ENCODE measurements around the gene NRDC. TPM values are rescaled to one million over a fixed set of nuclear protein-coding genes. Genes with fewer than 3 reads are reported as not detected.
A peak's percentile ranks its signal among the peaks of the same experiment; 100 is the strongest.

The NRDC gene
- total and polyA plus RNA-seq, 9 of the 15 experiments (the other 6 are each of a cell fraction or from before 2014, with no cell fraction given) = 102 to 371 (median 201) TPM

GRCh38 chr1:51768971-51769588 lies 109.4 kb downstream of the NRDC start (continued):
- TF ChIP-seq, protein P1, sequence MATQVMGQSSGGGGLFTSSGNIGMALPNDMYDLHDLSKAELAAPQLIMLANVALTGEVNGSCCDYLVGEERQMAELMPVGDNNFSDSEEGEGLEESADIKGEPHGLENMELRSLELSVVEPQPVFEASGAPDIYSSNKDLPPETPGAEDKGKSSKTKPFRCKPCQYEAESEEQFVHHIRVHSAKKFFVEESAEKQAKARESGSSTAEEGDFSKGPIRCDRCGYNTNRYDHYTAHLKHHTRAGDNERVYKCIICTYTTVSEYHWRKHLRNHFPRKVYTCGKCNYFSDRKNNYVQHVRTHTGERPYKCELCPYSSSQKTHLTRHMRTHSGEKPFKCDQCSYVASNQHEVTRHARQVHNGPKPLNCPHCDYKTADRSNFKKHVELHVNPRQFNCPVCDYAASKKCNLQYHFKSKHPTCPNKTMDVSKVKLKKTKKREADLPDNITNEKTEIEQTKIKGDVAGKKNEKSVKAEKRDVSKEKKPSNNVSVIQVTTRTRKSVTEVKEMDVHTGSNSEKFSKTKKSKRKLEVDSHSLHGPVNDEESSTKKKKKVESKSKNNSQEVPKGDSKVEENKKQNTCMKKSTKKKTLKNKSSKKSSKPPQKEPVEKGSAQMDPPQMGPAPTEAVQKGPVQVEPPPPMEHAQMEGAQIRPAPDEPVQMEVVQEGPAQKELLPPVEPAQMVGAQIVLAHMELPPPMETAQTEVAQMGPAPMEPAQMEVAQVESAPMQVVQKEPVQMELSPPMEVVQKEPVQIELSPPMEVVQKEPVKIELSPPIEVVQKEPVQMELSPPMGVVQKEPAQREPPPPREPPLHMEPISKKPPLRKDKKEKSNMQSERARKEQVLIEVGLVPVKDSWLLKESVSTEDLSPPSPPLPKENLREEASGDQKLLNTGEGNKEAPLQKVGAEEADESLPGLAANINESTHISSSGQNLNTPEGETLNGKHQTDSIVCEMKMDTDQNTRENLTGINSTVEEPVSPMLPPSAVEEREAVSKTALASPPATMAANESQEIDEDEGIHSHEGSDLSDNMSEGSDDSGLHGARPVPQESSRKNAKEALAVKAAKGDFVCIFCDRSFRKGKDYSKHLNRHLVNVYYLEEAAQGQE (IDR thresholded peaks at IDR 0.05; ENCODE audit: borderline replicate concordance) = peak; percentile 84
- TF ChIP-seq, protein P1 (CRISPR knock-in tag; IDR thresholded peaks at IDR 0.05; ENCODE audit: low read depth) = no peak
- TF ChIP-seq, protein P2, sequence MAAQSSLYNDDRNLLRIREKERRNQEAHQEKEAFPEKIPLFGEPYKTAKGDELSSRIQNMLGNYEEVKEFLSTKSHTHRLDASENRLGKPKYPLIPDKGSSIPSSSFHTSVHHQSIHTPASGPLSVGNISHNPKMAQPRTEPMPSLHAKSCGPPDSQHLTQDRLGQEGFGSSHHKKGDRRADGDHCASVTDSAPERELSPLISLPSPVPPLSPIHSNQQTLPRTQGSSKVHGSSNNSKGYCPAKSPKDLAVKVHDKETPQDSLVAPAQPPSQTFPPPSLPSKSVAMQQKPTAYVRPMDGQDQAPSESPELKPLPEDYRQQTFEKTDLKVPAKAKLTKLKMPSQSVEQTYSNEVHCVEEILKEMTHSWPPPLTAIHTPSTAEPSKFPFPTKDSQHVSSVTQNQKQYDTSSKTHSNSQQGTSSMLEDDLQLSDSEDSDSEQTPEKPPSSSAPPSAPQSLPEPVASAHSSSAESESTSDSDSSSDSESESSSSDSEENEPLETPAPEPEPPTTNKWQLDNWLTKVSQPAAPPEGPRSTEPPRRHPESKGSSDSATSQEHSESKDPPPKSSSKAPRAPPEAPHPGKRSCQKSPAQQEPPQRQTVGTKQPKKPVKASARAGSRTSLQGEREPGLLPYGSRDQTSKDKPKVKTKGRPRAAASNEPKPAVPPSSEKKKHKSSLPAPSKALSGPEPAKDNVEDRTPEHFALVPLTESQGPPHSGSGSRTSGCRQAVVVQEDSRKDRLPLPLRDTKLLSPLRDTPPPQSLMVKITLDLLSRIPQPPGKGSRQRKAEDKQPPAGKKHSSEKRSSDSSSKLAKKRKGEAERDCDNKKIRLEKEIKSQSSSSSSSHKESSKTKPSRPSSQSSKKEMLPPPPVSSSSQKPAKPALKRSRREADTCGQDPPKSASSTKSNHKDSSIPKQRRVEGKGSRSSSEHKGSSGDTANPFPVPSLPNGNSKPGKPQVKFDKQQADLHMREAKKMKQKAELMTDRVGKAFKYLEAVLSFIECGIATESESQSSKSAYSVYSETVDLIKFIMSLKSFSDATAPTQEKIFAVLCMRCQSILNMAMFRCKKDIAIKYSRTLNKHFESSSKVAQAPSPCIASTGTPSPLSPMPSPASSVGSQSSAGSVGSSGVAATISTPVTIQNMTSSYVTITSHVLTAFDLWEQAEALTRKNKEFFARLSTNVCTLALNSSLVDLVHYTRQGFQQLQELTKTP (IDR thresholded peaks at IDR 0.05; ENCODE audit: low read depth in 1 of 2, partially characterized antibody in 2 of 2) = peak in 1 of 2 experiments; percentile 43
- TF ChIP-seq NR2C2 (CRISPR knock-in tag; IDR thresholded peaks at IDR 0.05) (no peak), NR2C2 (tag; IDR thresholded peaks at IDR 0.05) (no peak), PHB2 (IDR thresholded peaks at IDR 0.05; ENCODE audit: low read depth) (no peak), ARID2 (IDR thresholded peaks at IDR 0.05) (peak; percentile 72)
